Measurements from ENCODE around the gene FAM114A1.

- no peak for TF ChIP-seq CTCF (IDR thresholded peaks at IDR 0.05)
- no peak for TF ChIP-seq POLR2A (IDR thresholded peaks at IDR 0.05)
- no peak for TF ChIP-seq EP300 (IDR thresholded peaks at IDR 0.05)
Measured at GRCh38 chr4:38832624-38833528, 34.7 kb upstream of the FAM114A1 start.

Measured in ovary (tissue), 3 donors.